HCT116 (cell line): ENCODE measurements around the gene SSMEM1. TPM values are rescaled to one million over a fixed set of nuclear protein-coding genes. Genes with fewer than 3 reads are reported as not detected.

ENCODE experiments used
- ATAC-seq: fragments of 200-7000 bp; cut with Tn5 transposase; 2 replicates; pipeline ENCODE4 v1.9.1; 2020; ENCODE audit warnings: mild to moderate bottlenecking, moderate library complexity
- BruUV-seq: library from RNA; stranded (reverse); fragments of 400-500 nt; replicated peaks from 2 replicates; lab custom pipeline; 2021; lab: Mats Ljungman, UMichigan
- CTCF ChIA-PET: fragments of 300-600 bp; sonication (Branson Sonifier 250); formaldehyde crosslinking; loops from one replicate; lab custom pipeline; 2021; ENCODE audit warnings: antibody characterized with exemption; lab: Charles Lee
- POLR2A ChIA-PET: fragments of 300-600, 350-600 bp; sonication (Branson Sonifier 250); formaldehyde crosslinking; loops from one replicate; lab custom pipeline; 2021; ENCODE audit warnings: antibody characterized with exemption; lab: Charles Lee
- RAD21 ChIA-PET, 2 experiments: fragments of 300-600 bp; sonication (Branson Sonifier 250); formaldehyde crosslinking; loops; one replicate each; lab custom pipeline; 2023; ENCODE audit warnings: low total read pairs in 2 of 2; ENCODE audit not compliant: uncharacterized antibody in 2 of 2, unreplicated experiment in 2 of 2, low non-redundant PET in 1 of 2; lab: Charles Lee
- DNase-seq: peaks from one replicate; pipeline ENCODE4 v3.0.0-alpha.2; 2010; ENCODE audit warnings: low read depth, low spot score
- H2AFZ ChIP-seq: fragments of 200-600 bp; shearing (Covaris generic), sonication (generic); 2 replicates; pipeline ENCODE4 v1.6.1; 2017; ENCODE audit warnings: low read depth, mixed run types, mixed read lengths, antibody characterized with exemption, low read length; ENCODE audit not compliant: poor library complexity, severe bottlenecking
- H3K27ac ChIP-seq: 2 replicates; pipeline ENCODE4 v1.5.1; 2012; ENCODE audit warnings: low read depth, low read length
- H3K27me3 ChIP-seq: fragments of 200-600 bp; sonication (generic); 2 replicates; pipeline ENCODE4 v1.6.1; 2016; ENCODE audit warnings: mixed run types, low read length, mixed read lengths; ENCODE audit not compliant: insufficient read depth
- H3K36me3 ChIP-seq, 2 experiments: fragments of 200-500 bp in 1 of 2; fragments of 200-600 bp in 1 of 2; sonication (Bioruptor generic) in 1 of 2; sonication (generic) in 1 of 2; 2 replicates each; pipeline versions ENCODE4 v1.5.1 to v1.6.1; 2014 to 2016; ENCODE audit warnings: low read length in 2 of 2, inconsistent platforms in 1 of 2, mixed read lengths in 1 of 2, mixed run types in 1 of 2; ENCODE audit not compliant: insufficient read depth in 2 of 2, control insufficient read depth in 1 of 2
- H3K4me1 ChIP-seq, 2 experiments: fragments of 200-600 bp in 1 of 2; sonication (generic) in 1 of 2; 2 replicates each; pipeline versions ENCODE4 v1.5.1 to v1.6.1; 2012 to 2017; ENCODE audit warnings: low read length in 2 of 2, inconsistent platforms in 1 of 2, mild to moderate bottlenecking in 1 of 2, mixed read lengths in 1 of 2, mixed run types in 1 of 2, moderate library complexity in 1 of 2; ENCODE audit not compliant: insufficient read depth in 2 of 2, control insufficient read depth in 1 of 2
- H3K4me2 ChIP-seq: fragments of 200-600 bp; sonication (generic); 2 replicates; pipeline ENCODE4 v1.6.1; 2017; ENCODE audit warnings: mixed run types, low read length, mixed read lengths
- H3K4me3 ChIP-seq, 2 experiments: fragments of 200-600 bp in 1 of 2; sonication (generic) in 1 of 2; replicated peaks in 1 of 2; 2 replicates each; pipeline ENCODE4 v1.5.1; 2011 to 2016; ENCODE audit warnings: low read length in 2 of 2, control low read depth in 1 of 2, low read depth in 1 of 2, mild to moderate bottlenecking in 1 of 2, mixed read lengths in 1 of 2, mixed run types in 1 of 2
- H3K79me2 ChIP-seq: fragments of 200-600 bp; sonication (generic); 2 replicates; pipeline ENCODE4 v1.6.1; 2017; ENCODE audit warnings: mild to moderate bottlenecking, mixed run types, low read length, moderate library complexity, mixed read lengths; ENCODE audit not compliant: insufficient read depth
- H3K9ac ChIP-seq: fragments of 200-600 bp; sonication (generic); 2 replicates; pipeline ENCODE4 v1.6.1; 2016; ENCODE audit warnings: low read length, mixed read lengths
- H3K9me2 ChIP-seq: fragments of 200-600 bp; sonication (generic), shearing (Covaris generic); 2 replicates; pipeline ENCODE4 v1.6.1; 2017; ENCODE audit warnings: mixed run types, mild to moderate bottlenecking, moderate library complexity; ENCODE audit not compliant: insufficient read depth
- H3K9me3 ChIP-seq, 2 experiments: fragments of 200-500 bp in 1 of 2; fragments of 200-600 bp in 1 of 2; sonication (Bioruptor generic) in 1 of 2; sonication (generic) in 1 of 2; 2 replicates each; pipeline ENCODE4 v1.6.1; 2014 to 2017; ENCODE audit warnings: low read length in 2 of 2, mixed read lengths in 2 of 2, inconsistent platforms in 1 of 2, low read depth in 1 of 2, mild to moderate bottlenecking in 1 of 2, mixed run types in 1 of 2, moderate library complexity in 1 of 2; ENCODE audit not compliant: control insufficient read depth in 1 of 2, insufficient read depth in 1 of 2
- H4K20me1 ChIP-seq: fragments of 200-600 bp; sonication (generic), shearing (Covaris generic); 2 replicates; pipeline ENCODE4 v1.6.1; 2017; ENCODE audit warnings: mixed run types, mild to moderate bottlenecking, moderate library complexity; ENCODE audit not compliant: insufficient read depth
- ATF3 ChIP-seq: IDR thresholded peaks from 2 replicates; pipeline ENCODE4 v1.6.1; 2012
- CEBPB ChIP-seq: IDR thresholded peaks from 2 replicates; pipeline ENCODE4 v1.6.1; 2012; ENCODE audit warnings: low read depth
- EGR1 ChIP-seq: IDR thresholded peaks from 2 replicates; pipeline ENCODE4 v1.6.1; 2012; ENCODE audit warnings: low read depth
- ELF1 ChIP-seq: IDR thresholded peaks from 2 replicates; pipeline ENCODE4 v1.6.1; 2012; ENCODE audit warnings: low read depth, borderline replicate concordance
- EZH2 ChIP-seq: fragments of 200-600 bp; sonication (generic); IDR thresholded peaks from 2 replicates; pipeline ENCODE4 v1.6.1; 2017; ENCODE audit warnings: antibody characterized with exemption, mixed run types
- FOSL1 ChIP-seq: IDR thresholded peaks from 2 replicates; pipeline ENCODE4 v1.6.1; 2012; ENCODE audit warnings: low read depth
- JUND ChIP-seq: IDR thresholded peaks from 2 replicates; pipeline ENCODE4 v1.6.1; 2012
- MAX ChIP-seq: IDR thresholded peaks from 2 replicates; pipeline ENCODE4 v1.6.1; 2012
- POLR2A ChIP-seq: IDR thresholded peaks from 2 replicates; pipeline ENCODE4 v1.7.0; 2011; ENCODE audit warnings: borderline replicate concordance; ENCODE audit not compliant: insufficient read depth, insufficient read length; ENCODE audit errors: extremely low read depth
- POLR2AphosphoS5 ChIP-seq: IDR thresholded peaks from 2 replicates; pipeline ENCODE4 v1.6.1; 2011; ENCODE audit warnings: mild to moderate bottlenecking, low read depth, low read length, moderate library complexity
- RAD21 ChIP-seq: IDR thresholded peaks from 2 replicates; pipeline ENCODE4 v1.6.1; 2012; ENCODE audit warnings: low read depth, mild to moderate bottlenecking
- SIN3A ChIP-seq: IDR thresholded peaks from 2 replicates; pipeline ENCODE4 v1.6.1; 2012; ENCODE audit warnings: low read depth
- SP1 ChIP-seq: IDR thresholded peaks from 2 replicates; pipeline ENCODE4 v1.6.1; 2012; ENCODE audit warnings: low read depth
- SRF ChIP-seq: IDR thresholded peaks from 2 replicates; pipeline ENCODE4 v1.6.1; 2012; ENCODE audit warnings: low read depth
- TCF7L2 ChIP-seq: IDR thresholded peaks from 2 replicates; pipeline ENCODE4 v1.7.0; 2011; ENCODE audit warnings: borderline replicate concordance, inconsistent platforms; ENCODE audit not compliant: insufficient read depth, insufficient read length; ENCODE audit errors: extremely low read depth
- ZBTB33 ChIP-seq: IDR thresholded peaks from 2 replicates; pipeline ENCODE4 v1.6.1; 2011; ENCODE audit warnings: mild to moderate bottlenecking, low read length, moderate library complexity; ENCODE audit not compliant: insufficient replicate concordance; ENCODE audit errors: extremely low read depth
- ZFX ChIP-seq: fragments of 450-650 bp; IDR thresholded peaks from 2 replicates; pipeline ENCODE4 v1.6.1; 2017
- ZNF274 ChIP-seq: fragments of 200-500 bp; sonication (Bioruptor generic); IDR thresholded peaks from 2 replicates; pipeline ENCODE4 v1.6.1; 2014; ENCODE audit warnings: mild to moderate bottlenecking, low read depth, low read length, inconsistent platforms
- intact Hi-C: fragments of 100-400 bp; cut with micrococcal nuclease; formaldehyde crosslinking; loops from 2 replicates; pipeline ENCODE4 v1.10.0; 2022
- total RNA-seq: library from RNA; stranded (reverse); gene quantifications from one replicate; pipeline ENCODE4 v1.2.1, GENCODE V29; 2021; ENCODE audit not compliant: unreplicated experiment

Gene SSMEM1
- total RNA-seq, 1 experiment from 2014 or later, result not detected

- Histone ChIP-seq H3K9ac (no peak overlapping the region), H3K9me2 (no peaks in the 10 kb centered on the region), H3K4me1 (no peaks in the 10 kb centered on the region)
- ChIA-PET CTCF (no interaction called here), RAD21 (no interaction called here)
- BruUV-seq, result no TSS peak
- TF ChIP-seq SRF (no peak), ZFX (no peak), RAD21 (no peak), ZBTB33 (no peak)
- TF ChIP-seq, all 23 proteins: peak for 0
- H3K4me2 ChIP-seq, result no peak overlapping the region
- H3K9me3 ChIP-seq, result no peaks in the 10 kb centered on the region
- H3K79me2 ChIP-seq, result peaks cover 29% of the 10 kb centered on the region
- no peaks in the 10 kb centered on the region for H3K27me3 ChIP-seq
- DNase-seq (no peak), ATAC-seq (no peak)
- intact Hi-C loops, result no loop called here
- H2AFZ ChIP-seq, result no peak overlapping the region
- H3K27ac ChIP-seq, result no peak overlapping the region
- peaks cover 27 to 51% of the 10 kb centered on the region in 2 experiments; a peak in 3 of 4 replicates for H3K36me3 ChIP-seq
- H3K4me3 ChIP-seq, result no peak overlapping the region
- no peaks in the 10 kb centered on the region; the same call in 1 of the 2 replicates for H4K20me1 ChIP-seq
- POLR2A ChIA-PET, result no interaction called here
Observed at GRCh38 chr7:130196476-130196875, 11.2 kb upstream of the SSMEM1 start.

GRCh38 chr7:130197094-130197493, 10.6 kb upstream of the SSMEM1 start:
- H2AFZ ChIP-seq, result no peak overlapping the region
- TF ChIP-seq POLR2A (no peak), CEBPB (no peak), RAD21 (no peak), MAX (no peak), ELF1 (no peak), TCF7L2 (no peak), POLR2AphosphoS5 (no peak), JUND (no peak), SIN3A (no peak), SP1 (no peak), SRF (no peak), EZH2 (no peak), EGR1 (no peak), ZBTB33 (no peak), ATF3 (no peak), FOSL1 (no peak), ZNF274 (no peak)
- H3K27me3 ChIP-seq, result no peaks in the 10 kb centered on the region
- peaks cover 35% of the 10 kb centered on the region for H3K79me2 ChIP-seq
- H3K36me3 ChIP-seq, result peaks cover 29 to 54% of the 10 kb centered on the region in 2 experiments; a peak in 3 of 4 replicates
- H3K4me2 ChIP-seq, result no peak overlapping the region
- no peaks in the 10 kb centered on the region for H3K9me3 ChIP-seq
- no TSS peak for BruUV-seq
- RAD21 ChIA-PET, result no interaction called here
- intact Hi-C loops, result no loop called here
- no peak overlapping the region for H3K27ac ChIP-seq
- CTCF ChIA-PET, result no interaction called here
- H3K4me3 ChIP-seq, result no peak overlapping the region
- no peaks in the 10 kb centered on the region for H3K4me1 ChIP-seq
- no peak overlapping the region for H3K9ac ChIP-seq
- ATAC-seq, result no peak
- no peaks in the 10 kb centered on the region; the same call in 1 of the 2 replicates for H4K20me1 ChIP-seq
- no peak for DNase-seq
- H3K9me2 ChIP-seq, result no peaks in the 10 kb centered on the region
- POLR2A ChIA-PET, result no interaction called here
